Keratinocyte (primary cell): Measurements from ENCODE around the gene DCDC2. TPM values are rescaled to one million over a fixed set of nuclear protein-coding genes. Genes with fewer than 3 reads are reported as not detected.

Source experiments
- DNase-seq: peaks from one replicate; pipeline ENCODE4 v3.0.0-alpha.2; 2011; ENCODE audit warnings: low read depth, missing footprints, low spot score
- FAIRE-seq: peaks from 2 replicates; lab custom pipeline; 2011; peaks lifted over from hg19 to GRCh38; lab: Jason Lieb, UNC
- H2AFZ ChIP-seq: 2 replicates; pipeline ENCODE4 v1.6.0; 2012; ENCODE audit warnings: low read length, control low read depth, inconsistent platforms; ENCODE audit not compliant: control insufficient read depth
- H3K27ac ChIP-seq: 2 replicates; pipeline ENCODE4 v1.5.1; 2011; ENCODE audit warnings: low read length; ENCODE audit not compliant: control insufficient read depth, insufficient read depth
- H3K27me3 ChIP-seq: 3 replicates; pipeline ENCODE4 v1.6.0; 2011; ENCODE audit warnings: low read length; ENCODE audit not compliant: control insufficient read depth, insufficient read depth; ENCODE audit errors: extremely low read depth
- H3K36me3 ChIP-seq, 2 experiments: 2 replicates in 1 of 2; 3 replicates in 1 of 2; pipeline ENCODE4 v1.5.1; 2011; ENCODE audit warnings: low read length in 2 of 2, mild to moderate bottlenecking in 1 of 2; ENCODE audit not compliant: control insufficient read depth in 2 of 2, insufficient read depth in 2 of 2; ENCODE audit errors: extremely low read depth in 1 of 2
- H3K4me1 ChIP-seq: 3 replicates; pipeline ENCODE4 v1.5.1; 2011; ENCODE audit warnings: low read length; ENCODE audit not compliant: control insufficient read depth, insufficient read depth; ENCODE audit errors: extremely low read depth
- H3K4me2 ChIP-seq: 3 replicates; pipeline ENCODE4 v1.6.0; 2011; ENCODE audit warnings: low read depth, low read length; ENCODE audit not compliant: control insufficient read depth, insufficient read depth; ENCODE audit errors: extremely low read depth
- H3K4me3 ChIP-seq, 3 experiments: fragments of 200-600 bp in 1 of 3; sonication (generic) in 1 of 3; 2 replicates in 2 of 3; 3 replicates in 1 of 3; pipeline ENCODE4 v1.5.1; 2011 to 2016; ENCODE audit warnings: low read length in 3 of 3, mild to moderate bottlenecking in 3 of 3, control low read depth in 2 of 3, inconsistent platforms in 1 of 3, low read depth in 1 of 3, mixed read lengths in 1 of 3, mixed run types in 1 of 3, moderate library complexity in 1 of 3; ENCODE audit not compliant: control insufficient read depth in 2 of 3, insufficient read depth in 2 of 3; ENCODE audit errors: extremely low read depth in 1 of 3
- H3K79me2 ChIP-seq: 2 replicates; pipeline ENCODE4 v1.6.0; 2012; ENCODE audit warnings: low read length; ENCODE audit not compliant: control insufficient read depth, insufficient read depth
- H3K9ac ChIP-seq: 3 replicates; pipeline ENCODE4 v1.6.0; 2011; ENCODE audit warnings: low read length; ENCODE audit not compliant: control insufficient read depth, insufficient read depth; ENCODE audit errors: extremely low read depth
- H3K9me1 ChIP-seq: 3 replicates; pipeline ENCODE4 v1.6.0; 2011; ENCODE audit warnings: low read length; ENCODE audit not compliant: control insufficient read depth, insufficient read depth; ENCODE audit errors: extremely low read depth
- H3K9me3 ChIP-seq: 2 replicates; pipeline ENCODE4 v1.5.1; 2012; ENCODE audit warnings: low read depth, low read length; ENCODE audit not compliant: control insufficient read depth
- H4K20me1 ChIP-seq: 3 replicates; pipeline ENCODE4 v1.6.0; 2011; ENCODE audit warnings: low read length; ENCODE audit not compliant: control insufficient read depth, insufficient read depth; ENCODE audit errors: extremely low read depth
- CTCF ChIP-seq, 3 experiments: IDR thresholded peaks in 1 of 3; conservative IDR thresholded peaks in 1 of 3; optimal IDR thresholded peaks in 1 of 3; 2 replicates in 2 of 3; 3 replicates in 1 of 3; pipeline versions ENCODE3 to v1.5.1; 2011; ENCODE audit warnings: low read length in 3 of 3, mild to moderate bottlenecking in 3 of 3, moderate library complexity in 2 of 3, control low read depth in 1 of 3, inconsistent platforms in 1 of 3; ENCODE audit not compliant: insufficient read depth in 2 of 3; ENCODE audit errors: extremely low read depth in 1 of 3
- EZH2 ChIP-seq: IDR thresholded peaks from one replicate; pipeline ENCODE4 v1.6.1; 2012; ENCODE audit warnings: inconsistent platforms, mild to moderate bottlenecking, low read length, moderate library complexity
- dilution Hi-C: fragments of 300-500 bp; cut with MboI; formaldehyde crosslinking; loops from one replicate; pipeline ENCODE4 v1.7.0; 2020; ENCODE audit warnings: low sequenced_read_pairs; ENCODE audit not compliant: extremely low pct_ligation_motif_present
- polyA plus RNA-seq, 5 experiments: library from polyadenylated mRNA; depleted of rRNA in 3 of 5; stranded (reverse) in 3 of 5; stranded (forward) in 1 of 5; unstranded in 1 of 5; fragments of >200 nt; gene quantifications; 1 replicate in 1 of 5; 2 replicates in 3 of 5; 3 replicates in 1 of 5; pipeline versions ENCODE4 v1.2.1 to v1.2.3, GENCODE V29; 2011 to 2012; ENCODE audit warnings: missing spikeins in 2 of 5, low read depth in 1 of 5, low replicate concordance in 1 of 5

Gene DCDC2
- polyA plus RNA-seq, 1 donor (not counting 4 experiments of a cell fraction or from before 2014, with no cell fraction given) = 0.10 TPM

DNA sequence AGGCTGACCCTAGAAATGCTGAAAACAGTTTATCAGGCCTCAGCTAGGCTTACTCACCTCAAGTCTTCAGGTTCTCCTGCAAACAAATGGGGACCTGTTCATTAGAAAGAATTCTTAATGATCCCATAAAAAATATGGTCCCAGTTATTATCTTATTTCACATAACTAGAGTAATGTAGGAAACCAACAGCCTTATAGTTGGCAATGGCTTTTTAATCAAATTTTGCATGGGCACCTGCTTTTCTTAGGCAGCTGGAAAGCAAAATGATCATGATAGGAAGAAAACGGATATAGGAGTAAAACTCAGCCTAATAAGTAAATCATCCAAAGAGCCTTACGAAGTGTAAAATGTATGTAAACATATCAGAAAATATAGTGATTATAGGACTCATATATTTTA, 230.5 kb downstream of the DCDC2 start:
- no peaks in the 10 kb centered on the region for H3K9me1 ChIP-seq
- no peaks in the 10 kb centered on the region for H3K9me3 ChIP-seq
- no peaks in the 10 kb centered on the region for H3K36me3 ChIP-seq
- H3K4me2 ChIP-seq = no peak overlapping the region
- no peaks in the 10 kb centered on the region for H3K27me3 ChIP-seq
- peaks cover 2% of the 10 kb centered on the region for H3K4me1 ChIP-seq
- no peaks in the 10 kb centered on the region for H4K20me1 ChIP-seq
- DNase-seq (no peak), FAIRE-seq (no peak)
- H3K27ac ChIP-seq = no peak overlapping the region
- no peaks in the 10 kb centered on the region for H3K79me2 ChIP-seq
- no peak for TF ChIP-seq CTCF (optimal IDR thresholded peaks at IDR 0.05 in 1 of 3, IDR thresholded peaks at IDR 0.05 in 1 of 3, conservative IDR thresholded peaks at IDR 0.05 in 1 of 3; ENCODE audit: extremely low read depth in 1 of 3, insufficient read depth in 2 of 3, low read length in 3 of 3)
- no peak for TF ChIP-seq EZH2
- no peak overlapping the region for H2AFZ ChIP-seq
- dilution Hi-C loops = no loop called here
- H3K4me3 ChIP-seq = no peak overlapping the region
- H3K9ac ChIP-seq = no peak overlapping the region

DNA sequence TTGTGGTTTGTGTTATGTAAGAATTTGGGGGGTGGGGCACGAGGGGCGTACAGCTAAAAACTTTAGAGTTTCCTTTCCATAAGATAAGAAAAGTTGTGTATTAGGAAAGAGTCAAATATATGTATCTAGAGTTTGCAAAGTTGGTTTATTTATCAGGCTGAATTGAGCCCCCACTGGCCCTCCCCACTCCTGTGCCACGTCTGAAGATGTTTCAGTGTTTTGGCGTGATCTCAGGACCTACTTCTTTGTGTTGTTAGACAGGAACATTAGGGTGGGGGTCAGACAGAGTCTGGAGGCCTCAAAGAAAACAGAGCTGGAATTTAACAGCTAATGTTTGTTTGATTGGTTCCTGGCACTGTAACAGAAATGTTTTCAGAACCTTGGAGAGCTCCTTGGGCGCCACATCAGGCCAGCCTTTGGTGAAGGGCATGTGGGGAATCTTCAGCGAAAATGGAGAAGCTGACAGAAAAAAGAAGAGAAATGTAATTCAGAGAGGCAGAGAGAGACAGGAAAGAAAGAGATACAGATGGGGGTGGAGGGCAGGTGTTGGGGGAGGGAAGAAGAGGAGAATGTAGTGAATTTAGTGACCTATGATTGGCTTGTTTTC, 231.2 kb downstream of the DCDC2 start:
- dilution Hi-C loops = no loop called here
- no peak for DNase-seq

More for the DNA sequence above, 231.2 kb downstream of the DCDC2 start:
- Histone ChIP-seq H3K4me1 (peaks cover 2% of the 10 kb centered on the region), H3K27ac (no peak overlapping the region), H3K4me3 (no peak overlapping the region), H3K36me3 (no peaks in the 10 kb centered on the region), H4K20me1 (no peaks in the 10 kb centered on the region), H2AFZ (no peak overlapping the region), H3K9me3 (no peaks in the 10 kb centered on the region), H3K4me2 (no peak overlapping the region), H3K9me1 (no peaks in the 10 kb centered on the region), H3K27me3 (no peaks in the 10 kb centered on the region), H3K9ac (no peak overlapping the region), H3K79me2 (no peaks in the 10 kb centered on the region)
- no peak for TF ChIP-seq EZH2
- TF ChIP-seq CTCF (optimal IDR thresholded peaks at IDR 0.05 in 1 of 3, IDR thresholded peaks at IDR 0.05 in 1 of 3, conservative IDR thresholded peaks at IDR 0.05 in 1 of 3; ENCODE audit: extremely low read depth in 1 of 3, insufficient read depth in 2 of 3, low read length in 3 of 3) = no peak
- no peak for FAIRE-seq
